OCI-LY1 (cell line): ENCODE results near the gene CFAP57.
"Not testable (repeated sequence)": the region's sequence is repeated elsewhere in the genome, so short reads cannot be mapped to it uniquely, and the experiment has no call there.

Experiments used
- H2AFZ ChIP-seq: fragments of 200-600 bp; sonication (generic), shearing (Covaris generic); 2 replicates; pipeline ENCODE4 v1.6.0; 2014; ENCODE audit warnings: antibody characterized with exemption, mild to moderate bottlenecking, low read length
- H3F3A ChIP-seq: fragments of 200-600 bp; sonication (generic), shearing (Covaris generic); 2 replicates; pipeline ENCODE4 v1.6.0; 2014; ENCODE audit warnings: mild to moderate bottlenecking, antibody characterized with exemption, low read length, moderate library complexity; ENCODE audit not compliant: insufficient read depth
- H3K27ac ChIP-seq: fragments of 200-600 bp; sonication (generic); 2 replicates; pipeline ENCODE4 v1.5.1; 2014; ENCODE audit warnings: low read length, mixed run types, mild to moderate bottlenecking, low read depth; ENCODE audit not compliant: poor library complexity, severe bottlenecking
- H3K27me3 ChIP-seq: fragments of 200-600 bp; sonication (generic); 2 replicates; pipeline ENCODE4 v1.6.0; 2014; ENCODE audit warnings: antibody characterized with exemption, mild to moderate bottlenecking, low read length, moderate library complexity; ENCODE audit not compliant: insufficient read depth
- H3K36me3 ChIP-seq: fragments of 200-600 bp; sonication (generic); 2 replicates; pipeline ENCODE4 v1.6.1; 2014; ENCODE audit warnings: mild to moderate bottlenecking, antibody characterized with exemption, low read length, moderate library complexity, mixed read lengths; ENCODE audit not compliant: insufficient read depth
- H3K4me1 ChIP-seq: fragments of 200-600 bp; sonication (generic); 2 replicates; pipeline ENCODE4 v1.5.1; 2014; ENCODE audit warnings: mild to moderate bottlenecking, low read length, moderate library complexity; ENCODE audit not compliant: insufficient read depth, severe bottlenecking
- H3K4me2 ChIP-seq: fragments of 200-600 bp; sonication (generic), shearing (Covaris generic); 2 replicates; pipeline ENCODE4 v1.6.1; 2014; ENCODE audit warnings: low read length
- H3K4me3 ChIP-seq: fragments of 200-600 bp; sonication (generic); 2 replicates; pipeline ENCODE4 v1.5.1; 2014; ENCODE audit warnings: low read length, low read depth, mild to moderate bottlenecking, mixed read lengths; ENCODE audit not compliant: poor library complexity, severe bottlenecking
- H3K79me2 ChIP-seq: fragments of 200-600 bp; shearing (Covaris generic); 2 replicates; pipeline ENCODE4 v1.6.1; 2016; ENCODE audit warnings: mixed run types, low read length, mixed read lengths; ENCODE audit not compliant: insufficient read depth
- H3K9ac ChIP-seq: fragments of 200-600 bp; sonication (generic), shearing (Covaris generic); 2 replicates; pipeline ENCODE4 v1.6.1; 2014; ENCODE audit warnings: mild to moderate bottlenecking, low read length, mixed read lengths
- H3K9me2 ChIP-seq: fragments of 200-600 bp; sonication (generic), shearing (Covaris generic); 2 replicates; pipeline ENCODE4 v1.6.1; 2014; ENCODE audit warnings: low read depth, mild to moderate bottlenecking, low read length, mixed read lengths
- H3K9me3 ChIP-seq: fragments of 200-600 bp; shearing (Covaris generic); 2 replicates; pipeline ENCODE4 v1.6.1; 2014; ENCODE audit warnings: low read length, mixed read lengths
- H4K20me1 ChIP-seq: fragments of 200-600 bp; sonication (generic), shearing (Covaris generic); 2 replicates; pipeline ENCODE4 v1.6.0; 2016; ENCODE audit warnings: mild to moderate bottlenecking, low read length; ENCODE audit not compliant: insufficient read depth
- CTCF ChIP-seq: fragments of 200-600 bp; sonication (generic), shearing (Covaris generic); IDR thresholded peaks from 2 replicates; pipeline ENCODE4 v1.5.1; 2017; ENCODE audit warnings: mild to moderate bottlenecking, antibody characterized with exemption, low read length, moderate library complexity, mixed read lengths
- EZH2 ChIP-seq: fragments of 200-600 bp; sonication (generic), shearing (Covaris generic); IDR thresholded peaks from 2 replicates; pipeline ENCODE4 v1.8.0; 2017; ENCODE audit warnings: borderline replicate concordance, mixed run types, mild to moderate bottlenecking, antibody characterized with exemption, low read length, moderate library complexity, mixed read lengths

Gene CFAP57

GRCh38 chr1:43207229-43207853 lies 35.2 kb downstream of the CFAP57 start:
- no peaks in the 10 kb centered on the region for H3F3A ChIP-seq
- no peaks in the 10 kb centered on the region for H3K79me2 ChIP-seq
- H3K9me2 ChIP-seq, result no peaks in the 10 kb centered on the region
- H3K9ac ChIP-seq, result no peak overlapping the region
- H4K20me1 ChIP-seq, result no peaks in the 10 kb centered on the region
- H3K27ac ChIP-seq, result no peak overlapping the region
- TF ChIP-seq CTCF (no peak), EZH2 (no peak)
- H3K36me3 ChIP-seq, result no peaks in the 10 kb centered on the region; the same call in 1 of the 2 replicates
- H3K4me3 ChIP-seq, result no peak overlapping the region
- no peaks in the 10 kb centered on the region; the same call in 1 of the 2 replicates for H3K27me3 ChIP-seq
- no peaks in the 10 kb centered on the region for H3K4me1 ChIP-seq
- no peaks in the 10 kb centered on the region for H3K9me3 ChIP-seq
- H2AFZ ChIP-seq, result no peak overlapping the region
- no peak overlapping the region for H3K4me2 ChIP-seq

- not testable (repeated sequence) for H3K9ac ChIP-seq, H2AFZ ChIP-seq, H3K9me2 ChIP-seq, H3K9me3 ChIP-seq, H3K4me3 ChIP-seq, H3K27me3 ChIP-seq, H3K4me2 ChIP-seq, H3K4me1 ChIP-seq, H3K79me2 ChIP-seq, H3K27ac ChIP-seq, H3F3A ChIP-seq, H4K20me1 ChIP-seq, H3K36me3 ChIP-seq
Measured at GRCh38 chr1:43208277-43208676, 36.1 kb downstream of the CFAP57 start.

GRCh38 chr1:43214501-43215444 lies 42.6 kb downstream of the CFAP57 start:
- no peaks in the 10 kb centered on the region for H3K36me3 ChIP-seq
- H3F3A ChIP-seq, result no peaks in the 10 kb centered on the region
- H3K4me3 ChIP-seq, result no peak overlapping the region
- no peak for TF ChIP-seq EZH2
- no peak for TF ChIP-seq CTCF
- H4K20me1 ChIP-seq, result no peaks in the 10 kb centered on the region
- no peak overlapping the region for H2AFZ ChIP-seq
- no peaks in the 10 kb centered on the region for H3K79me2 ChIP-seq
- H3K9me2 ChIP-seq, result no peaks in the 10 kb centered on the region
- no peak overlapping the region for H3K27ac ChIP-seq
- no peaks in the 10 kb centered on the region for H3K4me1 ChIP-seq
- no peaks in the 10 kb centered on the region for H3K27me3 ChIP-seq
- H3K9me3 ChIP-seq, result no peaks in the 10 kb centered on the region
- no peak overlapping the region for H3K4me2 ChIP-seq
- H3K9ac ChIP-seq, result no peak overlapping the region
